ENCODE results near the gene CDH23. TPM values are rescaled to one million over a fixed set of nuclear protein-coding genes. Genes with fewer than 3 reads are reported as not detected.

CDH23 gene
- total RNA-seq, 4 donors from 2014 or later: 7.1 to 56.2 (median 25.4) TPM

GRCh38 chr10:71646592-71647292, 250.0 kb downstream of the CDH23 start:
- TF ChIP-seq CTCF (IDR thresholded peaks at IDR 0.05) (no peak), POLR2A (IDR thresholded peaks at IDR 0.05) (no peak)
- H3K27me3 ChIP-seq: no peaks in the 10 kb centered on the region
- no peak for DNase-seq
- H3K36me3 ChIP-seq: no peaks in the 10 kb centered on the region
- no peak overlapping the region for H3K4me3 ChIP-seq
- no peaks in the 10 kb centered on the region for H3K4me1 ChIP-seq
- H3K27ac ChIP-seq: no peak overlapping the region
- H3K9me3 ChIP-seq: no peaks in the 10 kb centered on the region
- intact Hi-C loops (cut with DNase I; ENCODE audit: low total_unique reads): no loop called here

- no peaks in the 10 kb centered on the region for H3K4me1 ChIP-seq
- no peaks in the 10 kb centered on the region for H3K36me3 ChIP-seq
- no peak overlapping the region for H3K4me3 ChIP-seq
- DNase-seq: peak in 1 of 2 donors; percentile 23
- H3K9me3 ChIP-seq: no peaks in the 10 kb centered on the region
- no peaks in the 10 kb centered on the region for H3K27me3 ChIP-seq
- H3K27ac ChIP-seq: no peak overlapping the region
- intact Hi-C loops (cut with DNase I; ENCODE audit: low total_unique reads): no loop called here
- peak in 2 of 4 experiments; percentile 22 to 23 for TF ChIP-seq CTCF (IDR thresholded peaks at IDR 0.05)
- TF ChIP-seq POLR2A (IDR thresholded peaks at IDR 0.05): no peak
These were observed 251.0 kb downstream of the CDH23 start for GRCh38 chr10:71647526-71648253.

GRCh38 chr10:71648254-71648932, 251.7 kb downstream of the CDH23 start:
- intact Hi-C loops (cut with DNase I; ENCODE audit: low total_unique reads): no loop called here
- Histone ChIP-seq H3K27ac (no peak overlapping the region), H3K4me3 (no peak overlapping the region), H3K36me3 (no peaks in the 10 kb centered on the region), H3K27me3 (no peaks in the 10 kb centered on the region), H3K9me3 (no peaks in the 10 kb centered on the region), H3K4me1 (no peaks in the 10 kb centered on the region)
- TF ChIP-seq POLR2A (IDR thresholded peaks at IDR 0.05): no peak
- TF ChIP-seq CTCF (IDR thresholded peaks at IDR 0.05): no peak
- DNase-seq: no peak

- Histone ChIP-seq H3K27ac (no peak overlapping the region), H3K4me3 (no peak overlapping the region), H3K36me3 (no peaks in the 10 kb centered on the region), H3K4me1 (no peaks in the 10 kb centered on the region), H3K9me3 (no peaks in the 10 kb centered on the region), H3K27me3 (no peaks in the 10 kb centered on the region)
- no peak for TF ChIP-seq CTCF (IDR thresholded peaks at IDR 0.05)
- no peak for TF ChIP-seq POLR2A (IDR thresholded peaks at IDR 0.05)
- intact Hi-C loops (cut with DNase I; ENCODE audit: low total_unique reads): no loop called here
- DNase-seq: no peak
These were observed 252.2 kb downstream of the CDH23 start for GRCh38 chr10:71648933-71649320.

GRCh38 chr10:71649631-71650030, 252.9 kb downstream of the CDH23 start:
- intact Hi-C loops (cut with DNase I; ENCODE audit: low total_unique reads): no loop called here
- no peak for TF ChIP-seq CTCF (IDR thresholded peaks at IDR 0.05)
- TF ChIP-seq POLR2A (IDR thresholded peaks at IDR 0.05): no peak

More at GRCh38 chr10:71649631-71650030, 252.9 kb downstream of the CDH23 start:
- no peak for DNase-seq
- no peaks in the 10 kb centered on the region for H3K9me3 ChIP-seq
- no peaks in the 10 kb centered on the region for H3K4me1 ChIP-seq
- no peak overlapping the region for H3K27ac ChIP-seq
- H3K4me3 ChIP-seq: no peak overlapping the region
- H3K36me3 ChIP-seq: no peaks in the 10 kb centered on the region
- H3K27me3 ChIP-seq: no peaks in the 10 kb centered on the region

Measured in uterus (tissue), 4 donors.